ENCODE results near the gene PAAF1. TPM values are rescaled to one million over a fixed set of nuclear protein-coding genes. Genes with fewer than 3 reads are reported as not detected.

PAAF1 gene
- total RNA-seq, 2 donors from 2014 or later = 31.3 to 74.3 TPM

GRCh38 chr11:73852049-73852448 is 24.8 kb upstream of the PAAF1 start:
- Histone ChIP-seq H3K36me3 (ENCODE audit: control insufficient read depth, insufficient read depth, low read length) (peaks cover 6% of the 10 kb centered on the region), H3K9ac (ENCODE audit: extremely low read depth, low read length, poor library complexity, severe bottlenecking) (no peak overlapping the region), H3K4me1 (ENCODE audit: control insufficient read depth, insufficient read depth, low read length) (no peaks in the 10 kb centered on the region), H3K9me3 (ENCODE audit: control insufficient read depth, low read length) (no peaks in the 10 kb centered on the region), H3K27me3 (ENCODE audit: control insufficient read depth, insufficient read depth, low read length, poor library complexity, severe bottlenecking) (no peaks in the 10 kb centered on the region), H3K4me3 (ENCODE audit: low read length) (no peak overlapping the region), H3K27ac (ENCODE audit: low read depth, low read length) (no peak overlapping the region)
- peaks cover 32% of the 10 kb centered on the region for H3K36me3 Mint-ChIP-seq (ENCODE audit: low read depth)
- no peak overlapping the region for H3K4me3 Mint-ChIP-seq
- no peak overlapping the region for H3K27ac Mint-ChIP-seq
- no peaks in the 10 kb centered on the region for H3K9me3 Mint-ChIP-seq
- no peaks in the 10 kb centered on the region for H3K4me1 Mint-ChIP-seq
- 92 to 93% methylated on average over 2 to 3 of the region's 3 CpGs for WGBS, 2 experiments (ENCODE audit: insufficient coverage in 1 of 2, insufficient read length in 1 of 2)
- no peak for TF ChIP-seq CTCF (conservative IDR thresholded peaks at IDR 0.05)
- DNase-seq = no peak
- no peaks in the 10 kb centered on the region for H3K27me3 Mint-ChIP-seq (ENCODE audit: insufficient read depth)

GRCh38 chr11:73854680-73855079 is 22.1 kb upstream of the PAAF1 start:
- Mint-ChIP-seq H3K4me3 (no peak overlapping the region), H3K36me3 (ENCODE audit: low read depth) (peaks cover 42% of the 10 kb centered on the region), H3K4me1 (no peaks in the 10 kb centered on the region), H3K27me3 (ENCODE audit: insufficient read depth) (no peaks in the 10 kb centered on the region), H3K9me3 (no peaks in the 10 kb centered on the region), H3K27ac (no peak overlapping the region)
- no peak for TF ChIP-seq CTCF (conservative IDR thresholded peaks at IDR 0.05)
- no peaks in the 10 kb centered on the region for H3K4me1 ChIP-seq (ENCODE audit: control insufficient read depth, insufficient read depth, low read length)
- peaks cover 5% of the 10 kb centered on the region for H3K36me3 ChIP-seq (ENCODE audit: control insufficient read depth, insufficient read depth, low read length)
- no peaks in the 10 kb centered on the region for H3K27me3 ChIP-seq (ENCODE audit: control insufficient read depth, insufficient read depth, low read length, poor library complexity, severe bottlenecking)
- no peak for DNase-seq
- no peaks in the 10 kb centered on the region for H3K9me3 ChIP-seq (ENCODE audit: control insufficient read depth, low read length)
- H3K9ac ChIP-seq (ENCODE audit: extremely low read depth, low read length, poor library complexity, severe bottlenecking) = no peak overlapping the region
- WGBS, 2 experiments (ENCODE audit: insufficient coverage in 1 of 2, insufficient read length in 1 of 2) = 96 to 100% methylated on average over 1 of the region's 1 CpG
- no peak overlapping the region for H3K27ac ChIP-seq (ENCODE audit: low read depth, low read length)
- no peak overlapping the region for H3K4me3 ChIP-seq (ENCODE audit: low read length)

- Histone ChIP-seq H3K27ac (ENCODE audit: low read depth, low read length) (peak overlapping the region; percentile 50), H3K36me3 (ENCODE audit: control insufficient read depth, insufficient read depth, low read length) (peaks cover 11% of the 10 kb centered on the region), H3K9ac (ENCODE audit: extremely low read depth, low read length, poor library complexity, severe bottlenecking) (no peak overlapping the region), H3K27me3 (ENCODE audit: control insufficient read depth, insufficient read depth, low read length, poor library complexity, severe bottlenecking) (no peaks in the 10 kb centered on the region), H3K9me3 (ENCODE audit: control insufficient read depth, low read length) (no peaks in the 10 kb centered on the region), H3K4me3 (ENCODE audit: low read length) (no peak overlapping the region), H3K4me1 (ENCODE audit: control insufficient read depth, insufficient read depth, low read length) (no peaks in the 10 kb centered on the region)
- TF ChIP-seq CTCF (conservative IDR thresholded peaks at IDR 0.05) = no peak
- Mint-ChIP-seq H3K4me3 (no peak overlapping the region), H3K4me1 (no peaks in the 10 kb centered on the region), H3K27ac (no peak overlapping the region), H3K27me3 (ENCODE audit: insufficient read depth) (no peaks in the 10 kb centered on the region), H3K36me3 (ENCODE audit: low read depth) (peaks cover 48% of the 10 kb centered on the region), H3K9me3 (no peaks in the 10 kb centered on the region)
- WGBS, 2 experiments (ENCODE audit: insufficient coverage in 1 of 2, insufficient read length in 1 of 2) = 83 to 91% methylated on average over 1 of the region's 1 CpG
- no peak for DNase-seq
These were observed 20.7 kb upstream of the PAAF1 start for GRCh38 chr11:73856031-73856567.
